ENCODE data around the gene IGSF21.

GRCh38 chr1:18146886-18147285 is 39.3 kb downstream of the IGSF21 start:
- TF ChIP-seq CTCF (IDR thresholded peaks at IDR 0.05) (no peak), POLR2A (IDR thresholded peaks at IDR 0.05) (no peak), POLR2AphosphoS5 (IDR thresholded peaks at IDR 0.05) (no peak), EP300 (IDR thresholded peaks at IDR 0.05) (no peak)

All from gastroesophageal sphincter (tissue), 3 donors.